K562 (cell line): Measurements from ENCODE around the gene MAP3K7. TPM values are rescaled to one million over a fixed set of nuclear protein-coding genes. Genes with fewer than 3 reads are reported as not detected.

Experiments used
- ATAC-seq: fragments of 200-7000 bp; cut with Tn5 transposase; 3 replicates; pipeline ENCODE4 v1.9.1; 2020; ENCODE audit warnings: moderate library complexity
- BruUV-seq: library from RNA; stranded (reverse); fragments of 400-500 nt; replicated peaks from 2 replicates; lab custom pipeline; 2021; lab: Mats Ljungman, UMichigan
- CTCF ChIA-PET: fragments of 300-600 bp; formaldehyde crosslinking; extraction: SDS; loops from one replicate; lab custom pipeline; 2021; ENCODE audit warnings: low intra/inter-chr PET ratio; lab: Yijun Ruan, JAX
- POLR2A ChIA-PET: fragments of 300-600, 350-650 bp; sonication (Branson Sonifier 250); formaldehyde crosslinking; extraction: SDS; loops from one replicate; lab custom pipeline; 2021; ENCODE audit warnings: antibody characterized with exemption, inconsistent platforms; lab: Yijun Ruan, JAX
- DNase-seq, 4 experiments: peaks; one replicate each; pipeline versions ENCODE4 v3.0.0 to v3.0.0-alpha.2; 2011 to 2018; ENCODE audit warnings: low spot score in 3 of 4, mixed read lengths in 3 of 4; ENCODE audit errors: extremely low read depth in 1 of 4
- FAIRE-seq: peaks from 2 replicates; lab custom pipeline; 2011; peaks lifted over from hg19 to GRCh38; lab: Jason Lieb, UNC
- H2AFZ ChIP-seq: 2 replicates; pipeline ENCODE4 v1.6.0; 2011; ENCODE audit warnings: low read depth, low read length, control low read depth, inconsistent platforms
- H3K27ac ChIP-seq: fragments of 200-600 bp; 3 replicates; pipeline ENCODE4 v1.8.0; 2011; ENCODE audit warnings: low read depth, mild to moderate bottlenecking, control low read depth, inconsistent platforms, low read length, moderate library complexity, mixed read lengths; ENCODE audit errors: extremely low read depth
- H3K27me3 ChIP-seq, 2 experiments: fragments of 300-600 bp in 1 of 2; 2 replicates in 1 of 2; 3 replicates in 1 of 2; pipeline versions ENCODE4 v1.6.0 to v1.8.0; 2011; ENCODE audit warnings: inconsistent platforms in 2 of 2, low read length in 2 of 2, mild to moderate bottlenecking in 1 of 2, mixed read lengths in 1 of 2, moderate library complexity in 1 of 2; ENCODE audit not compliant: control insufficient read depth in 2 of 2, insufficient read depth in 2 of 2
- H3K36me3 ChIP-seq: fragments of 300-600 bp; 3 replicates; pipeline ENCODE4 v1.8.0; 2011; ENCODE audit warnings: mild to moderate bottlenecking, low read length, inconsistent platforms; ENCODE audit not compliant: control insufficient read depth, insufficient read depth
- H3K4me1 ChIP-seq, 2 experiments: fragments of 200-600 bp in 1 of 2; replicated peaks in 1 of 2; 2 replicates in 1 of 2; 3 replicates in 1 of 2; pipeline versions ENCODE4 v1.5.1 to v1.8.0; 2011; ENCODE audit warnings: inconsistent platforms in 2 of 2, low read length in 2 of 2, mild to moderate bottlenecking in 1 of 2, mixed read lengths in 1 of 2, moderate library complexity in 1 of 2; ENCODE audit not compliant: control insufficient read depth in 2 of 2, insufficient read depth in 2 of 2
- H3K4me2 ChIP-seq: 2 replicates; pipeline ENCODE4 v1.6.1; 2011; ENCODE audit warnings: low read length, control low read depth, inconsistent platforms, mixed read lengths; ENCODE audit not compliant: insufficient read depth
- H3K4me3 ChIP-seq: fragments of 200-600 bp; sonication (generic), shearing (Covaris generic); 2 replicates; pipeline ENCODE4 v1.5.1; 2016; ENCODE audit warnings: control low read depth, inconsistent platforms
- H3K79me2 ChIP-seq: fragments of 200-600 bp; 3 replicates; pipeline ENCODE4 v1.8.0; 2011; ENCODE audit warnings: low read length, inconsistent platforms; ENCODE audit not compliant: control insufficient read depth, insufficient read depth
- H3K9ac ChIP-seq, 2 experiments: 2 replicates each; pipeline versions ENCODE4 v1.6.0 to v1.6.1; 2011; ENCODE audit warnings: low read depth in 2 of 2, low read length in 2 of 2, control low read depth in 1 of 2, inconsistent platforms in 1 of 2, mild to moderate bottlenecking in 1 of 2, mixed read lengths in 1 of 2; ENCODE audit not compliant: insufficient read depth in 1 of 2
- H3K9me1 ChIP-seq: one replicate; pipeline ENCODE4 v1.6.0; 2011; ENCODE audit warnings: inconsistent platforms, mild to moderate bottlenecking, low read length, moderate library complexity; ENCODE audit not compliant: control insufficient read depth, insufficient read depth
- H3K9me3 ChIP-seq: replicated peaks from 2 replicates; pipeline ENCODE4 v1.5.1; 2011; ENCODE audit warnings: low read depth, low read length, inconsistent platforms; ENCODE audit not compliant: control insufficient read depth, insufficient read depth
- H4K20me1 ChIP-seq: replicated peaks from 2 replicates; pipeline ENCODE4 v1.6.1; 2011; ENCODE audit warnings: low read length, inconsistent platforms, mixed read lengths; ENCODE audit not compliant: control insufficient read depth, insufficient read depth
- BCLAF1 ChIP-seq, 2 experiments: fragments of 450-650 bp in 1 of 2; IDR thresholded peaks; 2 replicates each; pipeline ENCODE4 v1.6.1; 2011 to 2017; ENCODE audit warnings: low read depth in 2 of 2, antibody characterized with exemption in 1 of 2, borderline replicate concordance in 1 of 2, low read length in 1 of 2, mild to moderate bottlenecking in 1 of 2, mixed read lengths in 1 of 2; ENCODE audit not compliant: control insufficient read depth in 1 of 2
- CHAMP1 ChIP-seq: fragments of 450-650 bp; IDR thresholded peaks from 2 replicates; pipeline ENCODE4 v1.6.1; 2016; ENCODE audit warnings: mild to moderate bottlenecking
- HMG20B ChIP-seq: fragments of 250-450 bp; sonication (Bioruptor Pico); IDR thresholded peaks from 2 replicates; pipeline ENCODE4 v1.5.0; 2021; ENCODE audit warnings: mild to moderate bottlenecking
- HNRNPL ChIP-seq: fragments of 200-400 bp; formaldehyde crosslinking; IDR thresholded peaks from 2 replicates; pipeline ENCODE4 v1.6.1; 2017; ENCODE audit warnings: low read depth, mild to moderate bottlenecking, low read length
- MITF ChIP-seq: IDR thresholded peaks from 2 replicates; pipeline ENCODE4 v1.6.1; 2014; ENCODE audit warnings: antibody characterized with exemption
- NKRF ChIP-seq: fragments of 450-650 bp; IDR thresholded peaks from 2 replicates; pipeline ENCODE4 v1.6.1; 2016; ENCODE audit warnings: borderline replicate concordance
- PML ChIP-seq: IDR thresholded peaks from 2 replicates; pipeline ENCODE4 v1.6.1; 2012; ENCODE audit warnings: low read length, inconsistent platforms
- THRA ChIP-seq: fragments of 450-650 bp; IDR thresholded peaks from 2 replicates; pipeline ENCODE4 v1.6.1; 2017; ENCODE audit warnings: mild to moderate bottlenecking, moderate library complexity
- XRCC3 ChIP-seq: fragments of 450-650 bp; IDR thresholded peaks from 2 replicates; pipeline ENCODE4 v1.6.1; 2017; ENCODE audit warnings: mild to moderate bottlenecking, moderate library complexity
- ZC3H4 ChIP-seq: sonication (generic); formaldehyde crosslinking; IDR thresholded peaks from 2 replicates; pipeline ENCODE4 v1.9.0; 2021; ENCODE audit warnings: missing genetic modification reagents, borderline replicate concordance
- ZNF184 ChIP-seq: sonication (generic); formaldehyde crosslinking; IDR thresholded peaks from 2 replicates; pipeline ENCODE4 v1.5.0; 2020; ENCODE audit warnings: missing genetic modification reagents
- ZNF584 ChIP-seq: fragments of 200-800 bp; sonication (Bioruptor generic); IDR thresholded peaks from 2 replicates; pipeline ENCODE4 v1.6.1; 2016; ENCODE audit warnings: low read depth, mild to moderate bottlenecking, missing genetic modification characterization, missing compliant biosample characterization
- WGBS: fragments of 100-300 bp; shearing (Covaris generic); methylation state at CpG from one replicate; pipeline ENCODE4 v1.1.6; 2016; ENCODE audit warnings: low coverage, mixed read lengths; ENCODE audit not compliant: insufficient coverage; ENCODE audit errors: missing lambda C conversion rate; 5-methylcytosine and 5-hydroxymethylcytosine counted together
- in situ Hi-C: fragments of 300-500 bp; cut with MboI; formaldehyde crosslinking; loops from 4 replicates; pipeline ENCODE4 v1.15.0; 2018; ENCODE audit warnings: inconsistent platforms, mixed read lengths
- intact Hi-C: fragments of 100-400 bp; cut with micrococcal nuclease; formaldehyde crosslinking; loops from 2 replicates; pipeline ENCODE4 v1.14.2; 2022
- polyA plus RNA-seq, 8 experiments: library from polyadenylated mRNA; depleted of rRNA in 4 of 8; stranded (reverse) in 5 of 8; unstranded in 3 of 8; fragments of >200 nt; fragmentation: Nextera tagmentation in 2 of 8; fragmentation: Illumina TruSeq in 1 of 8; extraction: Ambion mirVana in 2 of 8; extraction: Trizol in 1 of 8; gene quantifications; 2 replicates each; pipeline versions ENCODE4 v1.2.1 to v1.2.3, GENCODE V29; 2011 to 2014; ENCODE audit warnings: inconsistent platforms in 1 of 8, missing spikeins in 1 of 8
- total RNA-seq, 7 experiments: library from RNA; depleted of rRNA in 6 of 7; stranded (reverse); fragments of >200 nt in 6 of 7; fragmentation: Illumina TruSeq in 2 of 7; extraction: Trizol in 2 of 7; gene quantifications; 2 replicates each; pipeline versions ENCODE4 v1.2.1 to v1.2.3, GENCODE V29; 2011 to 2021; ENCODE audit warnings: low replicate concordance in 1 of 7

MAP3K7 gene
- total and polyA plus RNA-seq, 9 of the 15 experiments (the other 6 are each of a cell fraction or from before 2014, with no cell fraction given), result 13.4 to 60.9 (median 34.8) TPM

GRCh38 chr6:90464507-90464906 is 122.4 kb downstream of the MAP3K7 start:
- H4K20me1 ChIP-seq, result no peaks in the 10 kb centered on the region
- intact Hi-C loops, result no loop called here
- WGBS, result 2% methylated on average over 7 of the region's 7 CpGs
- DNase-seq, result peak in 1 of 4 experiments; percentile 65
- H3K9me1 ChIP-seq, result no peaks in the 10 kb centered on the region
- H3K36me3 ChIP-seq, result no peaks in the 10 kb centered on the region
- in situ Hi-C loops, result no loop called here
- H3K9ac ChIP-seq, result no peak overlapping the region
- peaks cover 14 to 72% of the 10 kb centered on the region in 2 experiments for H3K4me1 ChIP-seq
- no peaks in the 10 kb centered on the region for H3K27me3 ChIP-seq
- FAIRE-seq, result peak; percentile 77
- ATAC-seq, result no peak
- POLR2A ChIA-PET, result interaction anchor here (0.5 to 1.0 kb wide), 3 partner anchors 10 to 166 kb away, joined by 3 to 4 read pairs (median 3); no protein-coding TSS in a partner anchor
- H3K4me2 ChIP-seq, result peak overlapping the region; percentile 3; the same call in 1 of the 2 replicates
- H2AFZ ChIP-seq, result peak overlapping the region; percentile 43; the same call in 1 of the 2 replicates
- no peaks in the 10 kb centered on the region for H3K9me3 ChIP-seq
- CTCF ChIA-PET, result no interaction called here
- H3K27ac ChIP-seq, result no peak overlapping the region
- no peaks in the 10 kb centered on the region for H3K79me2 ChIP-seq
- no peak overlapping the region for H3K4me3 ChIP-seq
- BruUV-seq, result no TSS peak
- no peak for TF ChIP-seq XRCC3
- TF ChIP-seq HMG20B (CRISPR knock-in tag), result no peak
- TF ChIP-seq NKRF, result no peak
- TF ChIP-seq ZNF184 (CRISPR knock-in tag), result no peak
- TF ChIP-seq MITF, result no peak
- no peak for TF ChIP-seq ZNF584 (CRISPR knock-in tag)
- TF ChIP-seq BCLAF1 (IDR thresholded peaks at IDR 0.05; ENCODE audit: borderline replicate concordance in 1 of 2, control insufficient read depth in 1 of 2, low read depth in 2 of 2, low read length in 1 of 2), result no peak
- peak; percentile 80; the same call in 1 of the 2 replicates for TF ChIP-seq PML
- no peak for TF ChIP-seq CHAMP1
- no peak for TF ChIP-seq HNRNPL
- no peak for TF ChIP-seq THRA
- no peak for TF ChIP-seq ZC3H4 (CRISPR knock-in tag)
